Neutrophil (primary cell): Measurements from ENCODE around the gene ATP13A2.

Experiments
- H3K27ac ChIP-seq: fragments of 200-600 bp; sonication (generic); 2 replicates; pipeline ENCODE4 v1.5.1; 2016; ENCODE audit warnings: mild to moderate bottlenecking, moderate library complexity
- H3K27me3 ChIP-seq: fragments of 200-600 bp; sonication (generic); 2 replicates; pipeline ENCODE4 v1.6.0; 2016; ENCODE audit warnings: mild to moderate bottlenecking
- H3K36me3 ChIP-seq: fragments of 200-600 bp; sonication (generic); 2 replicates; pipeline ENCODE4 v1.5.1; 2017
- H3K4me1 ChIP-seq, 2 experiments: fragments of 200-600 bp in 1 of 2; sonication (generic) in 1 of 2; 1 replicate in 1 of 2; 2 replicates in 1 of 2; pipeline versions ENCODE4 v1.5.1 to v1.6.1; 2013 to 2016; ENCODE audit warnings: low read depth in 1 of 2, low read length in 1 of 2, mild to moderate bottlenecking in 1 of 2, moderate library complexity in 1 of 2; ENCODE audit not compliant: control insufficient read depth in 1 of 2, insufficient read depth in 1 of 2
- H3K4me3 ChIP-seq, 2 experiments: fragments of 200-600 bp in 1 of 2; sonication (generic) in 1 of 2; 1 replicate in 1 of 2; 2 replicates in 1 of 2; pipeline ENCODE4 v1.5.1; 2013 to 2016; ENCODE audit warnings: low read depth in 1 of 2, low read length in 1 of 2, mild to moderate bottlenecking in 1 of 2, moderate library complexity in 1 of 2
- H3K9me3 ChIP-seq: fragments of 200-600 bp; sonication (generic); 2 replicates; pipeline ENCODE4 v1.5.1; 2016
- TF ChIP-seq, protein P1 (sequence below): fragments of 200-600 bp; sonication (generic); IDR thresholded peaks from 2 replicates; pipeline ENCODE4 v1.5.1; 2016; ENCODE audit warnings: antibody characterized with exemption

Gene ATP13A2

DNA sequence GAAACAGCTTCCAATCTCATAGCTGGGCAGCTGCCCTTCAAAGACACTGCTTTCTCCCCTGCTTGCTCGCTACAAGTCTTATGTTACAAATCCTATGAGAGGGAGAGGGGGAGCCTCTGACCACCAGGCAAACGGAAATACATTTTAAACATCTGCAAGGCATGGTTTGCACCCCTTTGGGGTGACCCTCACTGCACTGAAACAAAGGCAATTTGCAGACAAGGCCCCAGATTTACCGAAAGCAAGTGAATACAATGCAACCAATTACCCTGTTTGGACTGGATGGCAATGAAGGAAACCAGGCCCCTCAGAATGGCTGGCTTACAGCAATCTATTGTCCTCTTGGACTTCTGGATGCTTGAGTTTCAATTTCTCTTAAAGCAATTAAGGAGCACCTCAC is 11.8 kb upstream of the ATP13A2 start:
- H3K9me3 ChIP-seq, result no peaks in the 10 kb centered on the region
- peak overlapping the region; percentile 32 for H3K27ac ChIP-seq
- H3K4me1 ChIP-seq, result peaks cover 9 to 11% of the 10 kb centered on the region in 2 experiments
- H3K4me3 ChIP-seq, result no peak overlapping the region
- H3K27me3 ChIP-seq, result no peaks in the 10 kb centered on the region
- H3K36me3 ChIP-seq, result peaks cover 98% of the 10 kb centered on the region
- TF ChIP-seq, protein P1, sequence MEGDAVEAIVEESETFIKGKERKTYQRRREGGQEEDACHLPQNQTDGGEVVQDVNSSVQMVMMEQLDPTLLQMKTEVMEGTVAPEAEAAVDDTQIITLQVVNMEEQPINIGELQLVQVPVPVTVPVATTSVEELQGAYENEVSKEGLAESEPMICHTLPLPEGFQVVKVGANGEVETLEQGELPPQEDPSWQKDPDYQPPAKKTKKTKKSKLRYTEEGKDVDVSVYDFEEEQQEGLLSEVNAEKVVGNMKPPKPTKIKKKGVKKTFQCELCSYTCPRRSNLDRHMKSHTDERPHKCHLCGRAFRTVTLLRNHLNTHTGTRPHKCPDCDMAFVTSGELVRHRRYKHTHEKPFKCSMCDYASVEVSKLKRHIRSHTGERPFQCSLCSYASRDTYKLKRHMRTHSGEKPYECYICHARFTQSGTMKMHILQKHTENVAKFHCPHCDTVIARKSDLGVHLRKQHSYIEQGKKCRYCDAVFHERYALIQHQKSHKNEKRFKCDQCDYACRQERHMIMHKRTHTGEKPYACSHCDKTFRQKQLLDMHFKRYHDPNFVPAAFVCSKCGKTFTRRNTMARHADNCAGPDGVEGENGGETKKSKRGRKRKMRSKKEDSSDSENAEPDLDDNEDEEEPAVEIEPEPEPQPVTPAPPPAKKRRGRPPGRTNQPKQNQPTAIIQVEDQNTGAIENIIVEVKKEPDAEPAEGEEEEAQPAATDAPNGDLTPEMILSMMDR, result no peak

DNA sequence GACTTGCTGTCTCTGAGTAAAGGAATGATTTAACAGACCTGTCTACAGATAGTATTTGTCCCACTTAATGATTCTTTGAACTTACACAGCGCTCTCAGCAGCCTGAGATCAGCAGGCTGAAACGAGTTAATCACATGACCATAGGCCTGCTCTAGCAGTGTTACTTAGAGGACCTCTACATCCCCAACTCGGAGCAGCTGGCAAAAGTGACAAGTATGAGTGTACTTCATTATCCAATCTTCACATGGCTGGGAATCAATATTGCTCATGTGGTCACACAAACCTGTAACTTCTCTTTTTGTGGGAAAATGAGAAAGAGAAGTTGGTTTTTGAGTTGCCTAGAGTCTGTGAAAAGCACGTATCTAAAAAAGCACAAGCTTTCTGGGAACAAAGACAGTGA is 11.4 kb upstream of the ATP13A2 start:
- Histone ChIP-seq H3K36me3 (peaks cover 98% of the 10 kb centered on the region), H3K4me1 (peaks cover 9 to 11% of the 10 kb centered on the region in 2 experiments), H3K27me3 (no peaks in the 10 kb centered on the region), H3K9me3 (no peaks in the 10 kb centered on the region), H3K4me3 (no peak overlapping the region), H3K27ac (peak overlapping the region; percentile 32)
- TF ChIP-seq, protein P1, result no peak

DNA sequence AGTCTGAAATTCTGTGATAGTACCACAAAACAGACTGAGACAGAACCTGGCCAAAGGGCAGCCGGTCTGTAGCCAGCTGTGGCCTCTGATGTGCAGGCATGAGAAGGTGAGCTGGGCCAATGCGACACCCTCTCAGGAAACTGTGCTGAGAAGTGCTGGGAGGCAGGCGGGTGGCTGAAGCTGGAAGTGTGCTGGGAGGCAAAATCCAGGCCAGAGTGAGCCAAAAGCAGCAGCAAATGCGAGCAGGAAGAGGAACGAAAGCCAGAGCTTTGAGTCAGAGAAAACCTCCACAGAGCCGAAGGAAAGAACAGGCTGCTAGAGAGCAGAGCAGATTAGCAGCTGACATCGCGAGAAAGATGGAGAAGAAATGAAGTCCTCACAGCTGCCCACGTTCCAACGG is 10.2 kb upstream of the ATP13A2 start:
- TF ChIP-seq, protein P1, result no peak
- peaks cover 9 to 11% of the 10 kb centered on the region in 2 experiments for H3K4me1 ChIP-seq
- peaks cover 90% of the 10 kb centered on the region for H3K36me3 ChIP-seq
- no peak overlapping the region for H3K4me3 ChIP-seq
- H3K27me3 ChIP-seq, result no peaks in the 10 kb centered on the region
- no peak overlapping the region for H3K27ac ChIP-seq
- H3K9me3 ChIP-seq, result no peaks in the 10 kb centered on the region

DNA sequence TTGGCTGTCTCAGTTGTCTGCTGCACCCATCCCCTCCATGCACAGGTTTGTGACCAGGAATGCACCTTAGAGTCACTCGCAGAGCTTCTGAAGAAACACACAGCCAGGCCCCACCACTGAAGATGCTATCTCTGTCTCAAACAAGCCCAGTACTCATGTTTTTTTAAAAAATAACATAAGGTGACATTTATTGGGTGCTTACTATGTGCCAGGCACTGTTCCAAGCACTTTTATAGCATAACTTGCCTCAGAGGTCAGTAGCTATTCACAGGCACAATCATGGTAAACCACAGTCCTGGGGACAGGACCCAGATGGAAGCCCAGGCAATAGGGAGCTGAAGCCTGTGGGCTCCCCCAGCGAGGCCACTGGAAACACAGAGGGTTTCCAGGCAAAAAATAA is 8.8 kb upstream of the ATP13A2 start:
- H3K27me3 ChIP-seq, result no peaks in the 10 kb centered on the region
- H3K27ac ChIP-seq, result no peak overlapping the region
- H3K9me3 ChIP-seq, result no peaks in the 10 kb centered on the region
- H3K36me3 ChIP-seq, result peaks cover 76% of the 10 kb centered on the region
- TF ChIP-seq, protein P1, result no peak
- H3K4me3 ChIP-seq, result no peak overlapping the region
- peaks cover 16 to 20% of the 10 kb centered on the region in 2 experiments for H3K4me1 ChIP-seq

DNA sequence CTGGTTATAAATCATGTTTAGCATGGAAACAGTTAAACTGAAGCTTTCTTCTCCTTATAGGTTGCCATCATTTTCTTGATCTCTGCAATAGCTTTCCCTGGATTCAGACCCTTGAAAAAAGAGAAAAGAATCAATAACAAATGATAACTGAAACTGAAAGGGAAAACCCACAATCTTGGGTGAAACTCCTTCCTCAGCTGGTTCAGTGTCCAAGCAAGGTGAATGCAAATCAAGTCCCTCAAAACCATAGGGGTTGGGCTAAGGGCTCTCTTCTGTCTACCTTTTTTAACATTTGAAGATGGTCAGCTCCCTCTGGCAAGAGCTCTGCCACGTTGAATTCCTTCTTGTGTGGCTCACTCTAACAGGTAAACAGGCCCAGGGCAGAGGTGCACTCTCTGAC is 7.1 kb upstream of the ATP13A2 start:
- Histone ChIP-seq H3K27me3 (no peaks in the 10 kb centered on the region), H3K36me3 (peaks cover 61% of the 10 kb centered on the region), H3K9me3 (no peaks in the 10 kb centered on the region), H3K4me3 (no peak overlapping the region), H3K4me1 (peaks cover 33 to 36% of the 10 kb centered on the region in 2 experiments), H3K27ac (peak overlapping the region; percentile 18)
- TF ChIP-seq, protein P1, result no peak

DNA sequence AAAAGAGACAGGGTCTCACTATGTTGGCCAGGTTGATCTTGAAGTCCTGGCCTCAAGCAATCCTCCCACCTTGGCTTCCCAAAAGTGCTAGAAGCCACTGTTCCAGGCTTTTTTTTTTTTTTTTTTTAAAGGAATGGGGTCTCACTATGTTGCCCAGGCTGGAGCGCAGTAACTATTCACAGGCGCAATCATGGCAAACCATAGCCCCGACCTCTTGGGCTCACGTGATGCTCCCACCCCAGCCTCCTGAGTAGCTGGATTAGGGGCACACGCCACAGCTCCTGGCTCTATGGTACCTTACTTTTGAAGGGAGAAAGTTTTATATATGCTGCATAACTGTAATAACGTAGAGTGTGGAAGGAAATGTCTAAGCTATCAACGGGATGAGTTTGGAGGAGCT is 5.7 kb upstream of the ATP13A2 start:
- no peaks in the 10 kb centered on the region for H3K27me3 ChIP-seq
- no peaks in the 10 kb centered on the region for H3K9me3 ChIP-seq
- no peak overlapping the region for H3K4me3 ChIP-seq
- peaks cover 38 to 40% of the 10 kb centered on the region in 2 experiments for H3K4me1 ChIP-seq
- H3K36me3 ChIP-seq, result peaks cover 47% of the 10 kb centered on the region
- H3K27ac ChIP-seq, result no peak overlapping the region
- TF ChIP-seq, protein P1, result no peak
